ENCODE data around the gene TTLL5.

- TF ChIP-seq CTCF (IDR thresholded peaks at IDR 0.05; ENCODE audit: insufficient read depth, low read length) = no peak
- no peak for TF ChIP-seq POLR2AphosphoS5 (IDR thresholded peaks at IDR 0.05; ENCODE audit: low read depth)
- TF ChIP-seq GABPA (IDR thresholded peaks at IDR 0.05; ENCODE audit: low read depth) = no peak
These were observed 338.6 kb downstream of the TTLL5 start for GRCh38 chr14:75999511-76000190.
